Measurements from ENCODE around the gene SLC27A1. TPM values are rescaled to one million over a fixed set of nuclear protein-coding genes. Genes with fewer than 3 reads are reported as not detected.

SLC27A1 gene
- total and polyA plus RNA-seq, 9 of the 15 experiments (the other 6 are each of a cell fraction or from before 2014, with no cell fraction given): 0.06 to 3.0 (median 1.1) TPM

DNA sequence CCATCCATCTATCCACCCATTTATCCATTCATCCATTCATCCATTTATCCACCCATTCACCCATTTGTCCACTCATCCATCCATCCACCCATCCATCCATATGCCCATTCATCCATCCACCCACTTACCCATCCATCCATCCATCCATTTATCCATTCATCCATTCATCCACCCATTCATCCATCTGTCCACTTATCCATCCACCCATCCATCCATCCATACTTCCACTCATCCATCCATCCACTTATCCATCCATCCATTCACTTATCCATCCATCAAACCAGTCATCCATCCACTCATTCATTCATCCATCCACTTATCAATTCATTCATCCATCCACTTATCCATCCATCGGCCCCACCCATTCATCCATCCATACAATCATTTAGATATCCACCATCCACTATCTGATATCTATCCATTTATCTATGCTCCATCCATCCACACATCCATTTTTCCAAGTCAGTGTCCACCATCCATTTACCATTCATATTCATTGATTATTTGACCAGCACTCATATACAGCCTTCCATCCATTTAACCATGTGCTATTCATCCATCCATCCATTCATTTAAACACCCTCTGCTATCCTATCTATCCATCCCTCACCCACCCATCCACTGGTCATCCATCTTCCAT is 24.7 kb upstream of the SLC27A1 start:
- Histone ChIP-seq H3K36me3 (ENCODE audit: control insufficient read depth, insufficient read depth, low read length) (no peaks in the 10 kb centered on the region), H3K4me1 (replicated peaks in 1 of 2; ENCODE audit: control insufficient read depth in 2 of 2, insufficient read depth in 2 of 2, low read length in 2 of 2) (peaks cover 6 to 16% of the 10 kb centered on the region in 2 experiments; a peak in 4 of 5 replicates), H3K4me2 (ENCODE audit: insufficient read depth, low read length) (no peak overlapping the region), H3K9ac (ENCODE audit: insufficient read depth in 1 of 2, low read depth in 2 of 2, low read length in 2 of 2) (no peak overlapping the region), H3K9me3 (replicated peaks; ENCODE audit: control insufficient read depth, insufficient read depth, low read depth, low read length) (peaks cover 7% of the 10 kb centered on the region), H3K9me1 (ENCODE audit: control insufficient read depth, insufficient read depth, low read length) (no peaks in the 10 kb centered on the region), H3K27me3 (ENCODE audit: control insufficient read depth in 2 of 2, insufficient read depth in 2 of 2, low read length in 2 of 2) (peaks cover 0 to 10% of the 10 kb centered on the region in 2 experiments; a peak in 2 of 5 replicates), H3K4me3 (no peak overlapping the region), H4K20me1 (replicated peaks; ENCODE audit: control insufficient read depth, insufficient read depth, low read length) (no peaks in the 10 kb centered on the region), H3K27ac (ENCODE audit: extremely low read depth, low read depth, low read length) (no peak overlapping the region), H2AFZ (ENCODE audit: low read depth, low read length) (no peak overlapping the region), H3K79me2 (ENCODE audit: control insufficient read depth, insufficient read depth, low read length) (no peaks in the 10 kb centered on the region)
- FAIRE-seq (no peak), DNase-seq (ENCODE audit: extremely low read depth in 1 of 4, low spot score in 3 of 4) (no peak), ATAC-seq (no peak)
- ChIA-PET POLR2A (interaction anchor here (0.6 to 1.2 kb wide), 2 partner anchors 40 to 109 kb away, joined by 3 read pairs; partner anchors contain the start of gene BST2), CTCF (ENCODE audit: low intra/inter-chr PET ratio) (no interaction called here)
- BruUV-seq (replicated peaks): no TSS peak
- in situ Hi-C loops (cut with MboI) (loop anchor here (5.0 kb wide), 1 partner anchor 412 kb away; the partner anchor contains the start of gene RPL18A), intact Hi-C loops (cut with micrococcal nuclease) (no loop called here)
- TF ChIP-seq SREBF2 (CRISPR knock-in tag; IDR thresholded peaks at IDR 0.05) (no peak), KLF13 (tag; IDR thresholded peaks at IDR 0.05; ENCODE audit: borderline replicate concordance, low read depth) (no peak), EHMT2 (IDR thresholded peaks at IDR 0.05) (peak; percentile 70)
- TF ChIP-seq, protein P1, sequence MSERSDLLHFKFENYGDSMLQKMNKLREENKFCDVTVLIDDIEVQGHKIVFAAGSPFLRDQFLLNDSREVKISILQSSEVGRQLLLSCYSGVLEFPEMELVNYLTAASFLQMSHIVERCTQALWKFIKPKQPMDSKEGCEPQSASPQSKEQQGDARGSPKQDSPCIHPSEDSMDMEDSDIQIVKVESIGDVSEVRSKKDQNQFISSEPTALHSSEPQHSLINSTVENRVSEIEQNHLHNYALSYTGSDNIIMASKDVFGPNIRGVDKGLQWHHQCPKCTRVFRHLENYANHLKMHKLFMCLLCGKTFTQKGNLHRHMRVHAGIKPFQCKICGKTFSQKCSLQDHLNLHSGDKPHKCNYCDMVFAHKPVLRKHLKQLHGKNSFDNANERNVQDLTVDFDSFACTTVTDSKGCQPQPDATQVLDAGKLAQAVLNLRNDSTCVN (CRISPR knock-in tag; IDR thresholded peaks at IDR 0.05): 0 out of 2 replicates have a peak, but pooled peaks have one; percentile 45
- WGBS (ENCODE audit: insufficient coverage, low coverage, missing lambda C conversion rate): 6% methylated on average over 1 of the region's 1 CpG
